Spleen (tissue), 11 donors: ENCODE measurements around the gene SYNRG. TPM values are rescaled to one million over a fixed set of nuclear protein-coding genes. Genes with fewer than 3 reads are reported as not detected.

Experiments
- DNase-seq: peaks from one replicate; pipeline ENCODE4 v3.0.0-alpha.2; 2020
- H3K27ac ChIP-seq, 8 donors: fragments of 200-600 bp; sonication (generic) in 7 of 8; 1 replicate in 4 of 8; 2 replicates in 4 of 8; pipeline versions ENCODE4 v1.5.0 to v1.8.0; 2016 to 2021; ENCODE audit warnings: inconsistent platforms in 4 of 8, mild to moderate bottlenecking in 4 of 8, moderate library complexity in 1 of 8
- H3K27me3 ChIP-seq, 7 donors: fragments of 200-600 bp; sonication (generic) in 6 of 7; replicated peaks in 1 of 7; 1 replicate in 4 of 7; 2 replicates in 3 of 7; pipeline versions ENCODE4 v1.5.0 to v1.8.0; 2016 to 2021; ENCODE audit warnings: inconsistent platforms in 3 of 7, mild to moderate bottlenecking in 1 of 7
- H3K36me3 ChIP-seq, 6 donors: fragments of 200-600 bp; sonication (generic) in 5 of 6; 1 replicate in 4 of 6; 2 replicates in 2 of 6; pipeline versions ENCODE4 v1.5.0 to v1.8.0; 2016 to 2021; ENCODE audit warnings: inconsistent platforms in 2 of 6
- H3K4me1 ChIP-seq, 6 donors: fragments of 200-600 bp; sonication (generic) in 5 of 6; 1 replicate in 3 of 6; 2 replicates in 3 of 6; pipeline versions ENCODE4 v1.5.0 to v1.8.0; 2016 to 2021; ENCODE audit warnings: inconsistent platforms in 3 of 6
- H3K4me3 ChIP-seq, 8 donors: fragments of 200-600 bp; sonication (generic) in 7 of 8; 1 replicate in 4 of 8; 2 replicates in 4 of 8; pipeline versions ENCODE4 v1.5.0 to v1.8.0; 2016 to 2021; ENCODE audit warnings: inconsistent platforms in 4 of 8, mild to moderate bottlenecking in 4 of 8, moderate library complexity in 2 of 8
- H3K9me3 ChIP-seq, 8 donors: fragments of 200-600 bp; sonication (generic) in 7 of 8; 1 replicate in 4 of 8; 2 replicates in 4 of 8; pipeline versions ENCODE4 v1.5.0 to v1.8.0; 2016 to 2021; ENCODE audit warnings: inconsistent platforms in 4 of 8
- CTCF ChIP-seq, 11 experiments: fragments of 200-600 bp in 7 of 11; fragments of 450-650 bp in 4 of 11; sonication (generic) in 4 of 11; IDR thresholded peaks in 8 of 11; conservative IDR thresholded peaks in 3 of 11; 1 replicate in 7 of 11; 2 replicates in 4 of 11; pipeline versions ENCODE4 v1.4.0 to v1.8.0; 2016 to 2021; ENCODE audit warnings: antibody characterized with exemption in 11 of 11, inconsistent platforms in 4 of 11, mild to moderate bottlenecking in 1 of 11
- POLR2A ChIP-seq, 3 donors: fragments of 450-650 bp; IDR thresholded peaks; one replicate each; pipeline ENCODE4 v1.5.1; 2017; ENCODE audit warnings: antibody characterized with exemption in 3 of 3, mild to moderate bottlenecking in 1 of 3
- POLR2AphosphoS5 ChIP-seq, 3 donors: sonication (generic); formaldehyde crosslinking; IDR thresholded peaks; one replicate each; pipeline ENCODE4 v1.5.1; 2017; ENCODE audit warnings: antibody characterized with exemption in 3 of 3
- WGBS, 5 donors: extraction: QIAGEN DNeasy Blood & Tissue Kit in 3 of 5; methylation state at CpG; one replicate each; pipeline versions ENCODE4 v1.1.5 to v1.1.7; 2013 to 2018; 5-methylcytosine and 5-hydroxymethylcytosine counted together
- intact Hi-C: fragments of 100-400 bp; cut with DNase I; formaldehyde crosslinking; loops from one replicate; pipeline ENCODE4 v1.15.0; 2023; ENCODE audit warnings: low total_unique reads
- polyA plus RNA-seq, 3 donors: library from polyadenylated mRNA; stranded (reverse); fragments of 200-250 nt; gene quantifications; one replicate each; pipeline ENCODE4 v1.2.1, GENCODE V29; 2013
- total RNA-seq, 7 donors: library from RNA; depleted of rRNA in 3 of 7; stranded (reverse); fragments of >200 nt in 3 of 7; fragmentation: NEBNext Ultra II Directional in 4 of 7; extraction: Animal tissue kit (Norgen Biotek cat#: 25700) in 4 of 7; gene quantifications; one replicate each; pipeline versions ENCODE4 v1.1.0 to v1.2.1, GENCODE V29; 2016 to 2021
- donor health status: healthy with polysubstance abuse.
- donor health status: DM: no; HTN: no; CAD: no; lungs with moderate emphysema.
- donor health status: DM: no; HTN: no; CAD: no.
- donor health status: Bipolar disorder and iron deficiency.
- donor health status: healthy.
- donor health status: DM: no; HTN: no; CAD: no.
- donor health status: DM: yes; HTN: yes; CAD: no.

SYNRG gene
- total and polyA plus RNA-seq, 10 donors, result 10.9 to 91.3 (median 69.8) TPM

- DNase-seq, result no peak
- H3K4me3 ChIP-seq, result no peak overlapping the region
- no peak for TF ChIP-seq POLR2A (IDR thresholded peaks at IDR 0.05)
- no peak for TF ChIP-seq POLR2AphosphoS5 (IDR thresholded peaks at IDR 0.05)
- TF ChIP-seq CTCF (IDR thresholded peaks at IDR 0.05 in 8 of 11, conservative IDR thresholded peaks at IDR 0.05 in 3 of 11), result no peak
- peaks cover 0 to 5% (median 0%) of the 10 kb centered on the region in 6 donors for H3K4me1 ChIP-seq
- WGBS, 5 donors, result 92 to 98% (median 97%) methylated on average over 2 of the region's 2 CpGs
- intact Hi-C loops, result no loop called here
- peaks cover 4 to 98% (median 79%) of the 10 kb centered on the region in 6 donors for H3K36me3 ChIP-seq
- H3K27ac ChIP-seq, result no peak overlapping the region
- H3K9me3 ChIP-seq, result no peaks in the 10 kb centered on the region
- no peaks in the 10 kb centered on the region for H3K27me3 ChIP-seq
Measured at GRCh38 chr17:37568350-37569053, 40.7 kb downstream of the SYNRG start.

- Histone ChIP-seq H3K4me3 (no peak overlapping the region), H3K4me1 (peaks cover 0 to 5% (median 0%) of the 10 kb centered on the region in 6 donors), H3K27ac (peak overlapping the region in 1 of 8 donors; percentile 1), H3K27me3 (no peaks in the 10 kb centered on the region), H3K36me3 (peaks cover 2 to 98% (median 76%) of the 10 kb centered on the region in 6 donors), H3K9me3 (no peaks in the 10 kb centered on the region)
- WGBS, 5 donors, result 89 to 95% (median 93%) methylated on average over 4 of the region's 4 CpGs
- no peak for TF ChIP-seq POLR2AphosphoS5 (IDR thresholded peaks at IDR 0.05)
- no peak for TF ChIP-seq POLR2A (IDR thresholded peaks at IDR 0.05)
- TF ChIP-seq CTCF (IDR thresholded peaks at IDR 0.05 in 8 of 11, conservative IDR thresholded peaks at IDR 0.05 in 3 of 11), result no peak
- intact Hi-C loops, result no loop called here
- DNase-seq, result no peak
Measured at GRCh38 chr17:37567538-37567937, 41.7 kb downstream of the SYNRG start.

- intact Hi-C loops, result no loop called here
- Histone ChIP-seq H3K27ac (no peak overlapping the region), H3K9me3 (no peaks in the 10 kb centered on the region), H3K4me1 (peaks cover 0 to 5% (median 0%) of the 10 kb centered on the region in 6 donors), H3K36me3 (peaks cover 2 to 98% (median 77%) of the 10 kb centered on the region in 6 donors), H3K4me3 (no peak overlapping the region), H3K27me3 (no peaks in the 10 kb centered on the region)
- no peak for DNase-seq
- TF ChIP-seq POLR2A (IDR thresholded peaks at IDR 0.05), result no peak
- no peak for TF ChIP-seq CTCF (IDR thresholded peaks at IDR 0.05 in 8 of 11, conservative IDR thresholded peaks at IDR 0.05 in 3 of 11)
- no peak for TF ChIP-seq POLR2AphosphoS5 (IDR thresholded peaks at IDR 0.05)
- 90 to 94% (median 92%) methylated on average over 2 of the region's 2 CpGs for WGBS, 5 donors
Measured at GRCh38 chr17:37567137-37567536, 42.1 kb downstream of the SYNRG start.

DNA sequence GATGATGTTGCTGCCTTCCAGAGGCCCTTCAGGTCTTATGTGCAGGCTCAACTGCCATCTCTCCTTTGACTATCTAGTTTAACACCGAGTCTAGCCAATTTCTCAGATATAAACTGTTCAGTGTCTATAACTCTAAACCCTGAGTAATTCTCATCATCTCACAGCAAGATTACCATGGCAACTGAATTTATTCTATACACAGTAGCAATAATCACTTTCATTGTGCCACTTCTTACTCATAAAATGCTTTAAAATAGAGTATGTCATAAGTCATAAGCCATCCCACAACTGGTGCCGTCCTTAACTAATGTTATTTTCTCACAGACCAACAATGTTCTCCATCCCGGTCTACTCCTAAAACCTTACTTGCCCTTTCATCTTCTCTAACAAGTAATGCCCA is 45.0 kb downstream of the SYNRG start:
- DNase-seq, result no peak

More for the DNA sequence above, 45.0 kb downstream of the SYNRG start:
- H3K4me1 ChIP-seq, result peaks cover 0 to 5% (median 0%) of the 10 kb centered on the region in 6 donors
- H3K4me3 ChIP-seq, result no peak overlapping the region
- TF ChIP-seq CTCF (IDR thresholded peaks at IDR 0.05 in 8 of 11, conservative IDR thresholded peaks at IDR 0.05 in 3 of 11), result no peak
- no peak for TF ChIP-seq POLR2A (IDR thresholded peaks at IDR 0.05)
- no peak for TF ChIP-seq POLR2AphosphoS5 (IDR thresholded peaks at IDR 0.05)
- H3K27ac ChIP-seq, result no peak overlapping the region
- H3K27me3 ChIP-seq, result no peaks in the 10 kb centered on the region
- WGBS, 5 donors, result 93 to 98% (median 96%) methylated on average over 3 of the region's 3 CpGs
- no peaks in the 10 kb centered on the region for H3K9me3 ChIP-seq
- intact Hi-C loops, result no loop called here
- H3K36me3 ChIP-seq, result peaks cover 0 to 98% (median 74%) of the 10 kb centered on the region in 6 donors
